Progenitor cell of endocrine pancreas (in vitro differentiated cells): Measurements from ENCODE around the gene EN1. TPM values are rescaled to one million over a fixed set of nuclear protein-coding genes. Genes with fewer than 3 reads are reported as not detected.

ENCODE experiments used
- DNase-seq: peaks from one replicate; pipeline ENCODE4 v3.0.0; 2021; ENCODE audit warnings: low spot score; ENCODE audit not compliant: unreplicated experiment
- H3K27ac Mint-ChIP-seq: 2 replicates; pipeline ENCODE4 v1.8.0; 2021; ENCODE audit warnings: mild to moderate bottlenecking, moderate library complexity, mixed read lengths
- H3K27me3 Mint-ChIP-seq: 2 replicates; pipeline ENCODE4 v1.8.0; 2021; ENCODE audit warnings: mixed read lengths
- H3K36me3 Mint-ChIP-seq: 2 replicates; pipeline ENCODE4 v1.8.0; 2022; ENCODE audit warnings: mixed read lengths; ENCODE audit not compliant: insufficient read depth
- H3K4me1 Mint-ChIP-seq: 2 replicates; pipeline ENCODE4 v1.8.0; 2021; ENCODE audit warnings: low read depth, mixed read lengths
- H3K4me3 Mint-ChIP-seq: 2 replicates; pipeline ENCODE4 v1.8.0; 2021; ENCODE audit warnings: low read depth, mild to moderate bottlenecking, moderate library complexity, mixed read lengths
- H3K9me3 Mint-ChIP-seq: 2 replicates; pipeline ENCODE4 v1.8.0; 2021; ENCODE audit warnings: low read depth, mixed read lengths
- total RNA-seq: library from RNA; stranded (reverse); gene quantifications from 2 replicates; pipeline ENCODE4 v1.2.1, GENCODE V29; 2021
- TF ChIP-seq, protein P1 (sequence below): fragments of 200-600 bp; sonication (generic); IDR thresholded peaks from one replicate; pipeline ENCODE4 v1.5.0; 2021; ENCODE audit warnings: antibody characterized with exemption, mild to moderate bottlenecking; ENCODE audit not compliant: unreplicated experiment

EN1 gene
- total RNA-seq, 1 donor from 2014 or later: 0.12 TPM

- H3K9me3 Mint-ChIP-seq: no peaks in the 10 kb centered on the region
- no peaks in the 10 kb centered on the region for H3K36me3 Mint-ChIP-seq
- H3K4me1 Mint-ChIP-seq: no peaks in the 10 kb centered on the region
- TF ChIP-seq, protein P1, sequence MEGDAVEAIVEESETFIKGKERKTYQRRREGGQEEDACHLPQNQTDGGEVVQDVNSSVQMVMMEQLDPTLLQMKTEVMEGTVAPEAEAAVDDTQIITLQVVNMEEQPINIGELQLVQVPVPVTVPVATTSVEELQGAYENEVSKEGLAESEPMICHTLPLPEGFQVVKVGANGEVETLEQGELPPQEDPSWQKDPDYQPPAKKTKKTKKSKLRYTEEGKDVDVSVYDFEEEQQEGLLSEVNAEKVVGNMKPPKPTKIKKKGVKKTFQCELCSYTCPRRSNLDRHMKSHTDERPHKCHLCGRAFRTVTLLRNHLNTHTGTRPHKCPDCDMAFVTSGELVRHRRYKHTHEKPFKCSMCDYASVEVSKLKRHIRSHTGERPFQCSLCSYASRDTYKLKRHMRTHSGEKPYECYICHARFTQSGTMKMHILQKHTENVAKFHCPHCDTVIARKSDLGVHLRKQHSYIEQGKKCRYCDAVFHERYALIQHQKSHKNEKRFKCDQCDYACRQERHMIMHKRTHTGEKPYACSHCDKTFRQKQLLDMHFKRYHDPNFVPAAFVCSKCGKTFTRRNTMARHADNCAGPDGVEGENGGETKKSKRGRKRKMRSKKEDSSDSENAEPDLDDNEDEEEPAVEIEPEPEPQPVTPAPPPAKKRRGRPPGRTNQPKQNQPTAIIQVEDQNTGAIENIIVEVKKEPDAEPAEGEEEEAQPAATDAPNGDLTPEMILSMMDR: peak; percentile 80
- peaks cover 52% of the 10 kb centered on the region for H3K27me3 Mint-ChIP-seq
- DNase-seq: no peak
- H3K4me3 Mint-ChIP-seq: no peak overlapping the region
- H3K27ac Mint-ChIP-seq: no peak overlapping the region
Measured at GRCh38 chr2:118865106-118865505, 17.7 kb upstream of the EN1 start.

GRCh38 chr2:118864207-118864606, 16.8 kb upstream of the EN1 start:
- Mint-ChIP-seq H3K9me3 (no peaks in the 10 kb centered on the region), H3K36me3 (no peaks in the 10 kb centered on the region), H3K27ac (no peak overlapping the region), H3K4me3 (no peak overlapping the region), H3K4me1 (no peaks in the 10 kb centered on the region), H3K27me3 (peaks cover 57% of the 10 kb centered on the region)
- TF ChIP-seq, protein P1: no peak
- no peak for DNase-seq

DNA sequence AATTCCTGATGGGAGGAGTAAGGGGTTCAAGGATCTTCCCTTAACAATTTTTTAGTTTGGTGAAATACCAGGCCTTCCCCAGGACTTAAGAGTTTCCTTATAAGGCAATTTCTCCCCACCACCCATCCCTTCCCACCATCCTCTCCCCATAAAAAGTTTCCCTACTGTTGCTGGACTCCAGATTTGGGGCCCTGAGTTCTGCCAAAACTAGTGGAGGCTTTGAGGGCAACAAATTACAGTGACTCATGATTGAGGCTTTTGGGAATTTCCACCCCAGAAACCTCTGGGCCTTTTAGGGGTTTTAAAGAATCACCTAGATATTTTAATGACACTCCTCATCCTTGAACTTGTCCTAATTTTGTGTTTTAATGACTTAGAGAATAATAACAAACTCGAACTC, 14.3 kb upstream of the EN1 start:
- TF ChIP-seq, protein P1: no peak
- no peaks in the 10 kb centered on the region for H3K9me3 Mint-ChIP-seq
- no peak overlapping the region for H3K4me3 Mint-ChIP-seq
- no peaks in the 10 kb centered on the region for H3K36me3 Mint-ChIP-seq
- DNase-seq: no peak
- no peak overlapping the region for H3K27ac Mint-ChIP-seq
- H3K27me3 Mint-ChIP-seq: peaks cover 79% of the 10 kb centered on the region
- peaks cover 1% of the 10 kb centered on the region for H3K4me1 Mint-ChIP-seq

DNA sequence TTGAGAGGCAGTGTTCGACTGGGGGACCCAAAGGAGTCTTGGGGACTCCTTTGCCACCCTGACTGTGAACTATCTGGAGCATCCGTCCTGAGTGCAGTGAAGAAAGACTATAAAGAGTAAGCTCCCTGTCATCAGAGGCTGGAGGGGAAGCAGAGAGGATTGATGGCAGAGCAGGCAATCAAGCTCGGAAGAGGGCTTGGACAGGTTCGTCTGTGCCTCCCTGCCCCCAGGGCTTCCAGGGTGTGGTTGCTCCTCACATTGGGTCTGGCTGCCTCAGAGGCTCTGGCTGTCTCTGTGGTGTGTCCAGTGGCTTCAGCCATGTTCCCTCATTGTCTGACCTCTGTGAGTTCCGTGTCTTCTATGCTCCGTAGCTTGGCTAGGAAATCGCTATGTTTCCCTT, 13.8 kb upstream of the EN1 start:
- no peak overlapping the region for H3K4me3 Mint-ChIP-seq
- peaks cover 1% of the 10 kb centered on the region for H3K4me1 Mint-ChIP-seq
- H3K27ac Mint-ChIP-seq: no peak overlapping the region
- no peaks in the 10 kb centered on the region for H3K36me3 Mint-ChIP-seq
- no peaks in the 10 kb centered on the region for H3K9me3 Mint-ChIP-seq
- peaks cover 84% of the 10 kb centered on the region for H3K27me3 Mint-ChIP-seq
- TF ChIP-seq, protein P1: no peak
- DNase-seq: no peak

DNA sequence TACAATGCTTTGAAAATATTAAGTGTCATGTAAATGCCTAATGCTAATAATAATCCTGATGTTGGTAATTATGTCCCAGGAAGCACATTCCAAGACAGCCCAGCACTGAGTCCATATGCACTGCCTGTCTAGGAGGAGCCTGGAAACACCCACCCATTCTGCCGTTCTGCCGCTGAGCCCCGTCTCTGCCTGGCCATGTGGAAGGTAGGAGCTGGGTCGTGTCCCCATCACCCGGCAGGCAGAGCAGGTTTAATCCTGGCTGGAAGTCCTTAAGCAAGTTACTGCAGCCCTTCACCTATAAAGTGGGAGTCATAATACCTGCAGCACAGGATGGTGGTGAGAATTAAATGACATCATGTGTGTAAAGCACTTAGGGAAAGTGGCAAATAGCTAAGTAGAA, 13.1 kb upstream of the EN1 start:
- H3K4me1 Mint-ChIP-seq: peaks cover 1% of the 10 kb centered on the region
- H3K27ac Mint-ChIP-seq: no peak overlapping the region
- no peaks in the 10 kb centered on the region for H3K9me3 Mint-ChIP-seq
- H3K27me3 Mint-ChIP-seq: peaks cover 91% of the 10 kb centered on the region
- TF ChIP-seq, protein P1: no peak
- no peak for DNase-seq
- H3K4me3 Mint-ChIP-seq: no peak overlapping the region
- no peaks in the 10 kb centered on the region for H3K36me3 Mint-ChIP-seq
